GM23338 (cell line): ENCODE data around the gene SIK2. TPM values are rescaled to one million over a fixed set of nuclear protein-coding genes. Genes with fewer than 3 reads are reported as not detected.

Experiments used
- ATAC-seq: fragments of 200-7000 bp; cut with Tn5 transposase; 3 replicates; pipeline ENCODE4 v1.9.1; 2020
- DNase-seq: peaks from one replicate; pipeline ENCODE4 v3.0.0-alpha.2; 2015; ENCODE audit warnings: low spot score
- H2AFZ ChIP-seq: fragments of 200-600 bp; sonication (generic); 2 replicates; pipeline ENCODE4 v1.8.0; 2016; ENCODE audit warnings: antibody characterized with exemption, mild to moderate bottlenecking, moderate library complexity
- H3F3A ChIP-seq: fragments of 200-600 bp; sonication (generic); replicated peaks from 2 replicates; pipeline ENCODE4 v1.8.0; 2017; ENCODE audit warnings: antibody characterized with exemption, mixed run types, low read depth
- H3K27ac ChIP-seq: fragments of 200-600 bp; sonication (generic); 2 replicates; pipeline ENCODE4 v1.6.1; 2016; ENCODE audit warnings: low read depth
- H3K27me3 ChIP-seq: fragments of 200-600 bp; sonication (generic); 2 replicates; pipeline ENCODE4 v1.8.0; 2016; ENCODE audit warnings: mild to moderate bottlenecking, mixed run types, moderate library complexity; ENCODE audit not compliant: insufficient read depth
- H3K36me3 ChIP-seq: fragments of 200-600 bp; sonication (generic); 2 replicates; pipeline ENCODE4 v1.8.0; 2016; ENCODE audit warnings: mild to moderate bottlenecking; ENCODE audit not compliant: insufficient read depth
- H3K4me1 ChIP-seq: fragments of 200-600 bp; sonication (generic); 2 replicates; pipeline ENCODE4 v1.8.0; 2016; ENCODE audit warnings: mild to moderate bottlenecking, moderate library complexity; ENCODE audit not compliant: insufficient read depth
- H3K4me2 ChIP-seq: fragments of 200-600 bp; sonication (generic); 2 replicates; pipeline ENCODE4 v1.7.1; 2017; ENCODE audit warnings: mixed run types
- H3K4me3 ChIP-seq: fragments of 200-600 bp; sonication (generic); 2 replicates; pipeline ENCODE4 v1.6.1; 2016; ENCODE audit warnings: mixed run types
- H3K79me2 ChIP-seq: fragments of 200-600 bp; sonication (generic); replicated peaks from 2 replicates; pipeline ENCODE4 v1.8.0; 2017; ENCODE audit warnings: mild to moderate bottlenecking; ENCODE audit not compliant: insufficient read depth
- H3K9me2 ChIP-seq: fragments of 200-600 bp; sonication (generic); 2 replicates; pipeline ENCODE4 v1.8.0; 2017; ENCODE audit not compliant: insufficient read depth
- H4K20me1 ChIP-seq: fragments of 200-600 bp; sonication (generic); replicated peaks from 2 replicates; pipeline ENCODE4 v1.8.0; 2017; ENCODE audit warnings: mild to moderate bottlenecking; ENCODE audit not compliant: insufficient read depth
- H3K27ac Mint-ChIP-seq: 2 replicates; pipeline ENCODE4 v1.8.0; 2020; ENCODE audit warnings: inconsistent platforms, mild to moderate bottlenecking, moderate library complexity, mixed read lengths
- H3K27me3 Mint-ChIP-seq: 3 replicates; pipeline ENCODE4 v1.8.0; 2022; ENCODE audit warnings: low read depth, mild to moderate bottlenecking, moderate library complexity, mixed read lengths, inconsistent platforms; ENCODE audit not compliant: insufficient read depth, poor library complexity
- H3K36me3 Mint-ChIP-seq: 3 replicates; pipeline ENCODE4 v1.8.0; 2021; ENCODE audit warnings: low read depth, mild to moderate bottlenecking, inconsistent platforms, moderate library complexity, mixed read lengths
- H3K4me1 Mint-ChIP-seq: 3 replicates; pipeline ENCODE4 v1.8.0; 2020; ENCODE audit warnings: mild to moderate bottlenecking, inconsistent platforms, mixed read lengths
- H3K4me3 Mint-ChIP-seq: 3 replicates; pipeline ENCODE4 v1.8.0; 2021; ENCODE audit warnings: moderate library complexity, mild to moderate bottlenecking, inconsistent platforms, mixed read lengths
- H3K9me3 Mint-ChIP-seq: 3 replicates; pipeline ENCODE4 v1.8.0; 2020; ENCODE audit warnings: moderate library complexity, mild to moderate bottlenecking, inconsistent platforms, mixed read lengths
- CREB1 ChIP-seq: fragments of 250-450 bp; sonication (Bioruptor Pico); IDR thresholded peaks from 2 replicates; pipeline ENCODE4 v1.5.0; 2020; ENCODE audit warnings: low read depth, mild to moderate bottlenecking, moderate library complexity
- EZH2 ChIP-seq: fragments of 200-600 bp; sonication (generic); IDR thresholded peaks from one replicate; pipeline ENCODE4 v1.8.0; 2017; ENCODE audit warnings: antibody characterized with exemption, mild to moderate bottlenecking, low read depth; ENCODE audit not compliant: unreplicated experiment
- EZH2phosphoT487 ChIP-seq: fragments of 200-600 bp; sonication (generic); IDR thresholded peaks from one replicate; pipeline ENCODE4 v1.8.1; 2018; ENCODE audit warnings: antibody characterized with exemption; ENCODE audit not compliant: unreplicated experiment
- JUNB ChIP-seq: IDR thresholded peaks from one replicate; pipeline ENCODE4 v1.6.1; 2016; ENCODE audit warnings: antibody characterized with exemption; ENCODE audit not compliant: unreplicated experiment
- NANOG ChIP-seq: IDR thresholded peaks from 2 replicates; pipeline ENCODE4 v1.6.1; 2016; ENCODE audit warnings: antibody characterized with exemption, borderline replicate concordance
- POLR2AphosphoS5 ChIP-seq: IDR thresholded peaks from 2 replicates; pipeline ENCODE4 v1.6.1; 2016; ENCODE audit warnings: antibody characterized with exemption, low read depth
- STAT1 ChIP-seq: IDR thresholded peaks from one replicate; pipeline ENCODE4 v1.6.1; 2016; ENCODE audit warnings: antibody characterized with exemption; ENCODE audit not compliant: unreplicated experiment
- ZNF114 ChIP-seq: fragments of 250-450 bp; sonication (Bioruptor Pico); IDR thresholded peaks from 2 replicates; pipeline ENCODE4 v1.5.0; 2020; ENCODE audit warnings: mild to moderate bottlenecking, moderate library complexity
- ZNF331 ChIP-seq: fragments of 250-450 bp; sonication (Bioruptor Pico); IDR thresholded peaks from 2 replicates; pipeline ENCODE4 v1.5.0; 2020; ENCODE audit warnings: low read depth, mild to moderate bottlenecking, moderate library complexity
- polyA plus RNA-seq: library from polyadenylated mRNA; unstranded; fragments of >200 nt; fragmentation: Nextera tagmentation; extraction: Ambion mirVana; gene quantifications from 2 replicates; pipeline ENCODE4 v1.2.1, GENCODE V29; 2016
- total RNA-seq: library from RNA; depleted of rRNA; stranded (reverse); fragments of >200 nt; shearing (Covaris generic); gene quantifications from 2 replicates; pipeline ENCODE4 v1.2.3, GENCODE V29; 2014
- TF ChIP-seq, protein P1 (sequence below): IDR thresholded peaks from one replicate; pipeline ENCODE4 v1.6.1; 2018; ENCODE audit warnings: antibody characterized with exemption; ENCODE audit not compliant: unreplicated experiment
- TF ChIP-seq, protein P2 (sequence below), 2 experiments: fragments of 200-600 bp in 1 of 2; sonication (generic) in 1 of 2; conservative IDR thresholded peaks; 2 replicates each; pipeline versions ENCODE4 v1.5.1 to v1.6.1; 2016 to 2017; ENCODE audit warnings: antibody characterized with exemption in 2 of 2, low read depth in 2 of 2, mild to moderate bottlenecking in 2 of 2, moderate library complexity in 1 of 2
- TF ChIP-seq, protein P3 (sequence below): IDR thresholded peaks from 2 replicates; pipeline ENCODE4 v1.6.1; 2016; ENCODE audit warnings: antibody characterized with exemption
- TF ChIP-seq, protein P4 (sequence below): fragments of 250-450 bp; sonication (Bioruptor Pico); IDR thresholded peaks from 2 replicates; pipeline ENCODE4 v1.5.0; 2020; ENCODE audit warnings: mild to moderate bottlenecking, moderate library complexity

Gene SIK2
- total and polyA plus RNA-seq, 2 experiments from 2014 or later, result 2.3 to 6.7 TPM

DNA sequence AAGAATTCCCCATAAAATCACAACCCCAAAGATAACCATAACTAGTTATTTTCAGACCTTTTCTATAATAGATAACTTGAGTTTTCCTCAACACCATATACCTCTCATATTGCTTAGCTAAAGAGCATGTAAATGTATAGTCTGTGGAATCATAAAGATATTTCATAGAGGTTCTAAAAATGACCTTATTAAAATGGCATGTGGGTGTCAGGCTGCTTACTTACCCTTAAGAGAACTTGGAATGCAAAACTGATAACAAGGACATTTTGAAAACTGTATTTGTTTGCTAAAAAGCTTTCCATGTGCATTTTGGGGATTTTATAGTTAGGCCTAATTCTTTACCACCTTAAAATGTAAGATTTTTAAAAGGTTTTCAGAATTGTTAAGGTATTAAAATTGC, 4.7 kb downstream of the SIK2 start (continued):
- TF ChIP-seq, protein P1, sequence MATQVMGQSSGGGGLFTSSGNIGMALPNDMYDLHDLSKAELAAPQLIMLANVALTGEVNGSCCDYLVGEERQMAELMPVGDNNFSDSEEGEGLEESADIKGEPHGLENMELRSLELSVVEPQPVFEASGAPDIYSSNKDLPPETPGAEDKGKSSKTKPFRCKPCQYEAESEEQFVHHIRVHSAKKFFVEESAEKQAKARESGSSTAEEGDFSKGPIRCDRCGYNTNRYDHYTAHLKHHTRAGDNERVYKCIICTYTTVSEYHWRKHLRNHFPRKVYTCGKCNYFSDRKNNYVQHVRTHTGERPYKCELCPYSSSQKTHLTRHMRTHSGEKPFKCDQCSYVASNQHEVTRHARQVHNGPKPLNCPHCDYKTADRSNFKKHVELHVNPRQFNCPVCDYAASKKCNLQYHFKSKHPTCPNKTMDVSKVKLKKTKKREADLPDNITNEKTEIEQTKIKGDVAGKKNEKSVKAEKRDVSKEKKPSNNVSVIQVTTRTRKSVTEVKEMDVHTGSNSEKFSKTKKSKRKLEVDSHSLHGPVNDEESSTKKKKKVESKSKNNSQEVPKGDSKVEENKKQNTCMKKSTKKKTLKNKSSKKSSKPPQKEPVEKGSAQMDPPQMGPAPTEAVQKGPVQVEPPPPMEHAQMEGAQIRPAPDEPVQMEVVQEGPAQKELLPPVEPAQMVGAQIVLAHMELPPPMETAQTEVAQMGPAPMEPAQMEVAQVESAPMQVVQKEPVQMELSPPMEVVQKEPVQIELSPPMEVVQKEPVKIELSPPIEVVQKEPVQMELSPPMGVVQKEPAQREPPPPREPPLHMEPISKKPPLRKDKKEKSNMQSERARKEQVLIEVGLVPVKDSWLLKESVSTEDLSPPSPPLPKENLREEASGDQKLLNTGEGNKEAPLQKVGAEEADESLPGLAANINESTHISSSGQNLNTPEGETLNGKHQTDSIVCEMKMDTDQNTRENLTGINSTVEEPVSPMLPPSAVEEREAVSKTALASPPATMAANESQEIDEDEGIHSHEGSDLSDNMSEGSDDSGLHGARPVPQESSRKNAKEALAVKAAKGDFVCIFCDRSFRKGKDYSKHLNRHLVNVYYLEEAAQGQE, result no peak
- TF ChIP-seq ZNF331 (CRISPR knock-in tag), result no peak
- no peak for TF ChIP-seq ZNF114
- TF ChIP-seq, protein P2, sequence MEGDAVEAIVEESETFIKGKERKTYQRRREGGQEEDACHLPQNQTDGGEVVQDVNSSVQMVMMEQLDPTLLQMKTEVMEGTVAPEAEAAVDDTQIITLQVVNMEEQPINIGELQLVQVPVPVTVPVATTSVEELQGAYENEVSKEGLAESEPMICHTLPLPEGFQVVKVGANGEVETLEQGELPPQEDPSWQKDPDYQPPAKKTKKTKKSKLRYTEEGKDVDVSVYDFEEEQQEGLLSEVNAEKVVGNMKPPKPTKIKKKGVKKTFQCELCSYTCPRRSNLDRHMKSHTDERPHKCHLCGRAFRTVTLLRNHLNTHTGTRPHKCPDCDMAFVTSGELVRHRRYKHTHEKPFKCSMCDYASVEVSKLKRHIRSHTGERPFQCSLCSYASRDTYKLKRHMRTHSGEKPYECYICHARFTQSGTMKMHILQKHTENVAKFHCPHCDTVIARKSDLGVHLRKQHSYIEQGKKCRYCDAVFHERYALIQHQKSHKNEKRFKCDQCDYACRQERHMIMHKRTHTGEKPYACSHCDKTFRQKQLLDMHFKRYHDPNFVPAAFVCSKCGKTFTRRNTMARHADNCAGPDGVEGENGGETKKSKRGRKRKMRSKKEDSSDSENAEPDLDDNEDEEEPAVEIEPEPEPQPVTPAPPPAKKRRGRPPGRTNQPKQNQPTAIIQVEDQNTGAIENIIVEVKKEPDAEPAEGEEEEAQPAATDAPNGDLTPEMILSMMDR (conservative IDR thresholded peaks at IDR 0.05; ENCODE audit: low read depth in 2 of 2), result no peak
- TF ChIP-seq EZH2phosphoT487, result no peak
- TF ChIP-seq JUNB, result no peak
- no peak for TF ChIP-seq CREB1
- no peak for TF ChIP-seq POLR2AphosphoS5

DNA sequence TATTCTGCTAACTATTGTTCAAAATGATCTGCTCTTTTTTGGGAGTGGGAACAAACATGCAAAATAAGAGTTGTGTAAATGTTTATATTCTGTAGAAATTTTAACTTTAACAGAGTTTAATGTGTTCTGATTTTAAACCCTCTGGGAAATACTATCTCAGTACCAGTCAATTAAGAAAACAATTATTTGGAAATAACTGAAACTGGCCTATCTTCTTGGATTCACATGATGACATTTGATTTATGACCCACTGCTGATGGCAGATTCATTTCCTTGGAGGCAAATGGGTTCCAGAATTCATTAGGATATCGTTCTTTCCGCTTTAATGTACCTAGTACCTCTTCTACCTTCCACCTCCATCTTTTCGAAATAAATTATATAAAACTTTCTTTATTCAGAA, 5.5 kb downstream of the SIK2 start:
- Mint-ChIP-seq H3K27ac (no peak overlapping the region), H3K4me1 (peaks cover 21% of the 10 kb centered on the region), H3K9me3 (no peaks in the 10 kb centered on the region), H3K4me3 (no peak overlapping the region), H3K36me3 (no peaks in the 10 kb centered on the region), H3K27me3 (peaks cover 11% of the 10 kb centered on the region)
- H3K4me1 ChIP-seq, result peaks cover 15% of the 10 kb centered on the region
- H3K27ac ChIP-seq, result no peak overlapping the region
- no peak overlapping the region for H3K4me3 ChIP-seq
- H3K79me2 ChIP-seq, result peaks cover 46% of the 10 kb centered on the region
- DNase-seq (no peak), ATAC-seq (no peak)
- H3K36me3 ChIP-seq, result no peaks in the 10 kb centered on the region
- H3F3A ChIP-seq, result no peaks in the 10 kb centered on the region
- no peaks in the 10 kb centered on the region for H3K9me2 ChIP-seq
- H3K4me2 ChIP-seq, result no peak overlapping the region
- no peak overlapping the region for H2AFZ ChIP-seq
- H4K20me1 ChIP-seq, result peaks cover 16% of the 10 kb centered on the region
- H3K27me3 ChIP-seq, result peaks cover 13% of the 10 kb centered on the region
- TF ChIP-seq ZNF114 (no peak), JUNB (no peak), STAT1 (no peak), ZNF331 (CRISPR knock-in tag) (no peak), EZH2 (no peak), NANOG (no peak), CREB1 (no peak)
- TF ChIP-seq, protein P3, sequence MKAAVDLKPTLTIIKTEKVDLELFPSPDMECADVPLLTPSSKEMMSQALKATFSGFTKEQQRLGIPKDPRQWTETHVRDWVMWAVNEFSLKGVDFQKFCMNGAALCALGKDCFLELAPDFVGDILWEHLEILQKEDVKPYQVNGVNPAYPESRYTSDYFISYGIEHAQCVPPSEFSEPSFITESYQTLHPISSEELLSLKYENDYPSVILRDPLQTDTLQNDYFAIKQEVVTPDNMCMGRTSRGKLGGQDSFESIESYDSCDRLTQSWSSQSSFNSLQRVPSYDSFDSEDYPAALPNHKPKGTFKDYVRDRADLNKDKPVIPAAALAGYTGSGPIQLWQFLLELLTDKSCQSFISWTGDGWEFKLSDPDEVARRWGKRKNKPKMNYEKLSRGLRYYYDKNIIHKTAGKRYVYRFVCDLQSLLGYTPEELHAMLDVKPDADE, result no peak
- TF ChIP-seq, protein P4, sequence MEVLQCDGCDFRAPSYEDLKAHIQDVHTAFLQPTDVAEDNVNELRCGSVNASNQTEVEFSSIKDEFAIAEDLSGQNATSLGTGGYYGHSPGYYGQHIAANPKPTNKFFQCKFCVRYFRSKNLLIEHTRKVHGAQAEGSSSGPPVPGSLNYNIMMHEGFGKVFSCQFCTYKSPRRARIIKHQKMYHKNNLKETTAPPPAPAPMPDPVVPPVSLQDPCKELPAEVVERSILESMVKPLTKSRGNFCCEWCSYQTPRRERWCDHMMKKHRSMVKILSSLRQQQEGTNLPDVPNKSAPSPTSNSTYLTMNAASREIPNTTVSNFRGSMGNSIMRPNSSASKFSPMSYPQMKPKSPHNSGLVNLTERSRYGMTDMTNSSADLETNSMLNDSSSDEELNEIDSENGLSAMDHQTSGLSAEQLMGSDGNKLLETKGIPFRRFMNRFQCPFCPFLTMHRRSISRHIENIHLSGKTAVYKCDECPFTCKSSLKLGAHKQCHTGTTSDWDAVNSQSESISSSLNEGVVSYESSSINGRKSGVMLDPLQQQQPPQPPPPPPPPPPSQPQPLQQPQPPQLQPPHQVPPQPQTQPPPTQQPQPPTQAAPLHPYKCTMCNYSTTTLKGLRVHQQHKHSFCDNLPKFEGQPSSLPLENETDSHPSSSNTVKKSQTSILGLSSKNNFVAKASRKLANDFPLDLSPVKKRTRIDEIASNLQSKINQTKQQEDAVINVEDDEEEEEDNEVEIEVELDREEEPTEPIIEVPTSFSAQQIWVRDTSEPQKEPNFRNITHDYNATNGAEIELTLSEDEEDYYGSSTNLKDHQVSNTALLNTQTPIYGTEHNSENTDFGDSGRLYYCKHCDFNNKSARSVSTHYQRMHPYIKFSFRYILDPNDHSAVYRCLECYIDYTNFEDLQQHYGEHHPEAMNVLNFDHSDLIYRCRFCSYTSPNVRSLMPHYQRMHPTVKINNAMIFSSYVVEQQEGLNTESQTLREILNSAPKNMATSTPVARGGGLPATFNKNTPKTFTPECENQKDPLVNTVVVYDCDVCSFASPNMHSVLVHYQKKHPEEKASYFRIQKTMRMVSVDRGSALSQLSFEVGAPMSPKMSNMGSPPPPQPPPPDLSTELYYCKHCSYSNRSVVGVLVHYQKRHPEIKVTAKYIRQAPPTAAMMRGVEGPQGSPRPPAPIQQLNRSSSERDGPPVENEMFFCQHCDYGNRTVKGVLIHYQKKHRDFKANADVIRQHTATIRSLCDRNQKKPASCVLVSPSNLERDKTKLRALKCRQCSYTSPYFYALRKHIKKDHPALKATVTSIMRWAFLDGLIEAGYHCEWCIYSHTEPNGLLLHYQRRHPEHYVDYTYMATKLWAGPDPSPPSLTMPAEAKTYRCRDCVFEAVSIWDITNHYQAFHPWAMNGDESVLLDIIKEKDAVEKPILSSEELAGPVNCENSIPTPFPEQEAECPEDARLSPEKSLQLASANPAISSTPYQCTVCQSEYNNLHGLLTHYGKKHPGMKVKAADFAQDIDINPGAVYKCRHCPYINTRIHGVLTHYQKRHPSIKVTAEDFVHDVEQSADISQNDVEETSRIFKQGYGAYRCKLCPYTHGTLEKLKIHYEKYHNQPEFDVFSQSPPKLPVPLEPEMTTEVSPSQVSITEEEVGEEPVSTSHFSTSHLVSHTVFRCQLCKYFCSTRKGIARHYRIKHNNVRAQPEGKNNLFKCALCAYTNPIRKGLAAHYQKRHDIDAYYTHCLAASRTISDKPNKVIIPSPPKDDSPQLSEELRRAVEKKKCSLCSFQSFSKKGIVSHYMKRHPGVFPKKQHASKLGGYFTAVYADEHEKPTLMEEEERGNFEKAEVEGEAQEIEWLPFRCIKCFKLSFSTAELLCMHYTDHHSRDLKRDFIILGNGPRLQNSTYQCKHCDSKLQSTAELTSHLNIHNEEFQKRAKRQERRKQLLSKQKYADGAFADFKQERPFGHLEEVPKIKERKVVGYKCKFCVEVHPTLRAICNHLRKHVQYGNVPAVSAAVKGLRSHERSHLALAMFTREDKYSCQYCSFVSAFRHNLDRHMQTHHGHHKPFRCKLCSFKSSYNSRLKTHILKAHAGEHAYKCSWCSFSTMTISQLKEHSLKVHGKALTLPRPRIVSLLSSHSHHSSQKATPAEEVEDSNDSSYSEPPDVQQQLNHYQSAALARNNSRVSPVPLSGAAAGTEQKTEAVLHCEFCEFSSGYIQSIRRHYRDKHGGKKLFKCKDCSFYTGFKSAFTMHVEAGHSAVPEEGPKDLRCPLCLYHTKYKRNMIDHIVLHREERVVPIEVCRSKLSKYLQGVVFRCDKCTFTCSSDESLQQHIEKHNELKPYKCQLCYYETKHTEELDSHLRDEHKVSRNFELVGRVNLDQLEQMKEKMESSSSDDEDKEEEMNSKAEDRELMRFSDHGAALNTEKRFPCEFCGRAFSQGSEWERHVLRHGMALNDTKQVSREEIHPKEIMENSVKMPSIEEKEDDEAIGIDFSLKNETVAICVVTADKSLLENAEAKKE (CRISPR knock-in tag), result no peak
